ENCODE data around the gene TOMM20.

The TOMM20 gene

DNA sequence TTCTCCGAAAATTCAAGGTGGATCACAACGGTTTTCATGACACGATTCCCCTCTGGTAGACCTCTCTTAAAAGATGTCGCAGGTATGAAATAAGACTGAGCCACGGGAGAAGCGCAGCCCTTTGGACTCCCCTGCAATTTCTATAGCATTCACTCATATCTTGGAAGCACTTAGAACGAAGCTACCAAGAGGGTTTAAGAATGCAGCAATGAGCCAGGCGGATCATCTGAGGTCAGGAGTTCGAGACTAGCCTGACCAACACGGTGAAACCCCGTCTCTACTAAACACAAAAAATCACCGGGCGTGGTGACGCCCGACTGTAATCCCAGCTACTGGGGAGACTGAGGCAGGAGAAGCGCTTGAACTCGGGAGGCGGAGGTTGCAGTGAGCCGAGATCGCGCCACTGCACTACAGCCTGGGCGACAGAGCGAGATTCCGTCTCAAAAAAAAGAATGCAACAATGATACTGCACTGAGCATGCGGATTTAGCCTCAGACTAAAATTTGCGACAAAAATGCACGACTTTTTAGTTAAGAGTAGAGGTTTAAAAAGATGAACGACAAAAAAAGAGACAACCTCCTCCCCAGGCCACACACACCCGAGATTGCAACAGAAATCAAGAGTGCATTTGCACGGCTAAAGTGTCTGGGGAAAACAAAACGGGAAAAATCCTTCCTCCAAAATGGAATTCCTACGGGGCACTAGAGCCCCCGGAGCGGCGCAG, 743 bp downstream of the TOMM20 start:
- peaks cover 45% of the 10 kb centered on the region for H3K4me1 Mint-ChIP-seq (ENCODE audit: low read depth)

DNA sequence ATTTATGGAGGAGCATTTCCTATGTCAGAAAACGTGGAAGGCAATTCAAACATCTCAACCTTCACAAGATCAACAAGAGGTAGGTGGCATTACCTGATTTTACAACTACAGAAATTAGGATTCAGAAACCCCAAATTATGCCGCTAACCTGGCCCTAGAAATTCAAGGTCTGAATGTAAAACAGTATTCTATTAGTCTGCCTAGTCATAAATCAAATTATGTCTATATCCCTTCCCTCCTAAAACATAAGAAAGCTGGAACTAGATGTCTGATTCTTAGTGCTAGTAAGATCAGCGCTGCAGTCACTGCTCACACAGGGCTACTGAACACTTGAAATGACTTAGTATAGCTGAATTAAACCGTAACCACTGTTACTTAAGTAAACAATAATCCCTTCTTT, 1.4 kb downstream of the TOMM20 start:
- intact Hi-C loops (cut with micrococcal nuclease), result no loop called here
- peaks cover 59% of the 10 kb centered on the region for H3K36me3 Mint-ChIP-seq (ENCODE audit: low read depth)
- H3K4me3 Mint-ChIP-seq, result peak overlapping the region; percentile 98
- H3K27me3 Mint-ChIP-seq, result no peaks in the 10 kb centered on the region
- H3K4me1 Mint-ChIP-seq (ENCODE audit: low read depth), result peaks cover 50% of the 10 kb centered on the region
- peak overlapping the region; percentile 95 for H3K27ac Mint-ChIP-seq
- no peaks in the 10 kb centered on the region for H3K9me3 Mint-ChIP-seq

More for the DNA sequence above, 743 bp downstream of the TOMM20 start:
- Mint-ChIP-seq H3K9me3 (no peaks in the 10 kb centered on the region), H3K27me3 (no peaks in the 10 kb centered on the region), H3K36me3 (ENCODE audit: low read depth) (peaks cover 66% of the 10 kb centered on the region), H3K4me3 (peak overlapping the region; percentile 98), H3K27ac (peak overlapping the region; percentile 95)
- intact Hi-C loops (cut with micrococcal nuclease), result no loop called here

DNA sequence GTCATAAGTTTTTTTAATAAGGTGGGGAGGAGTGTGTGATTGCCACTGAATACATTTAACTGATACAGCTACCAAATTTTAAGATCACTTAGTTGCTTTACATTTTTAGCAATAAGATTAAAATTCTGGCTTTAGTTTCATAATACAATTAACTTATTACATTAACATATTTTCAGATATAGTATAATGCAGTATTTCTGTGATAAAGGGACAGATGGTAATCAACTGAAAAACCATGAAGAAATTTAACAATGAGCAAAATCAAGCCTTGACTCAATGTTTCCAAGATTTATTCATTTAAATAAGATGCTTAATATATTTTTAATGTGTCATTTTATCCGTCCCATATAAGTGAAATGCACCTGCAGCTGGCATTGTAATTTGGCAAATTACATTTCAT, 4.0 kb downstream of the TOMM20 start:
- Mint-ChIP-seq H3K27me3 (no peaks in the 10 kb centered on the region), H3K9me3 (no peaks in the 10 kb centered on the region), H3K27ac (no peak overlapping the region), H3K4me1 (ENCODE audit: low read depth) (peaks cover 41% of the 10 kb centered on the region), H3K36me3 (ENCODE audit: low read depth) (peaks cover 65% of the 10 kb centered on the region), H3K4me3 (no peak overlapping the region)
- intact Hi-C loops (cut with micrococcal nuclease), result no loop called here

DNA sequence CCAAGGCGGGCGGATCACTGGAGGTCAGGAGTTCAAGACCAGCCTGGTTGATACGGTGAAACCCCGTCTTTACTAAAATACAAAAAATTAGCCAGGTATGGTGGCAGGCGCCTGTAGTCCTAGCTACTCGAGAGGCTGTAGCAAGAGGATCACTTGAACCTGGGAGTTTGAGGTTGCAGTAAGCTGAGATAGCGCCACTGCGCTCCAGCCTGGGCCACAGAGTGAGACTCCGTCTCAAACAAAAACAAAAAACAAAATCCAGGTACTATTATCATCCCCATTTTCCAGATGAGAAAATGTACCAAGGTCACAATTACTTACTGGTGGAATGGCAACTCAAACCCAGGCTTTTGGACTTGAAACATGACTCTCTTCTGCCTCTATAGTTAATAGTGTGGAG, 4.5 kb downstream of the TOMM20 start:
- Mint-ChIP-seq H3K36me3 (ENCODE audit: low read depth) (peaks cover 70% of the 10 kb centered on the region), H3K4me1 (ENCODE audit: low read depth) (peaks cover 41% of the 10 kb centered on the region), H3K27me3 (no peaks in the 10 kb centered on the region), H3K9me3 (no peaks in the 10 kb centered on the region), H3K4me3 (no peak overlapping the region), H3K27ac (no peak overlapping the region)
- intact Hi-C loops (cut with micrococcal nuclease), result no loop called here

DNA sequence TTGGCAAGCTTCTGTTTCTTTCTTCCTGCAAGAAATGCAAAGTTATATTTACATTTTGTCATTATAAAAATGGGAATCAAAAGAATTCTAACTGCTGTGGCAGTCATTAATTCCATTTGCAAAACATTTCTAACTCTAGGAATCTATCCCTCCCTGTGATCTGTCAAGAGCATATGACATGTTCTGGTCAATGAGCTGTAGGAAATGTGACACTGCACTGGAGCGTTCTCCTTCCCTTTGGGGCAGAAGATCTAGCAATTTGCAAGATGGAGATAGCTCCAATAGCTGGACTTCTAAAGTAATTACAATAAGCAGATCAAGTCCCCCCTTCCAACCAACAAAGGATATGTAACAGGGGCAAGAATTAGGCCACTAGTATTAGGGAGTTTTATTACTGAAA, 6.3 kb downstream of the TOMM20 start:
- Mint-ChIP-seq H3K27me3 (no peaks in the 10 kb centered on the region), H3K36me3 (ENCODE audit: low read depth) (peaks cover 75% of the 10 kb centered on the region), H3K9me3 (no peaks in the 10 kb centered on the region), H3K4me1 (ENCODE audit: low read depth) (peaks cover 36% of the 10 kb centered on the region), H3K4me3 (no peak overlapping the region), H3K27ac (no peak overlapping the region)
- intact Hi-C loops (cut with micrococcal nuclease), result no loop called here

DNA sequence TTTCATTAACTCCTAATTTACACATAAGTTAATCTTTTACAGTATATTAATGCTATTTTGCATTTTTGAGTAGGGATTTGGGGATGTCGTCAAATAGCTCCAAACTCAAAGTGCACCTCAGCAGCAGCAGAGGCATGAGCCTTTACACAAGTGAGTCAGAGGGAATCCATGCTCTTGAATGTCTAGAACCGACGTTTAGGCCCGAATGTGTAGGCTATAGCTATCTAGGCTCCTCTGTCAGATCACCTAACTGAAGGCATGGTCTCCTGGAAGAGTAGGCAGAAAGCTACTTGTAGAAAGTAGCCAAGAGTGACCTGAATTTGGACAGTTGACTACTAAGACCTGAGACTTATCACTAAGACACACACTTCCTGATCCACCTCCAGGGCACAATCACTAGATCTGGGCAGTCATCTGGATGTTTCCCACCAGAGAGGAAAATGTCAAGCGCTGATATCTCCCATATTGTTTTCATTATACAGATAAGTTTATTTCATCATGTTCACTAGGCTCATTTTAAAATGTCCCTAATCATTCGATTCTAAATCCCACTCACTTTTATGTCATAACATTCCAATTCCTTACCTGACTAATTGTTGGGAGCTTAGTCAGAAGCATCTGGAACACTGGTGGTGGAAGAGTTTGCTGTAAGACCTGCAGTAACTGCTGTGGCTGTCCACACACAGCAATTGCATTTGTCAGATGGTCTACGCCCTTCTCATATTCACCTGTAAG, 15.3 kb downstream of the TOMM20 start:
- H3K4me1 Mint-ChIP-seq (ENCODE audit: low read depth), result no peaks in the 10 kb centered on the region
- no peak overlapping the region for H3K27ac Mint-ChIP-seq
- intact Hi-C loops (cut with micrococcal nuclease), result no loop called here
- no peak overlapping the region for H3K4me3 Mint-ChIP-seq
- no peaks in the 10 kb centered on the region for H3K9me3 Mint-ChIP-seq
- H3K36me3 Mint-ChIP-seq (ENCODE audit: low read depth), result peaks cover 98% of the 10 kb centered on the region
- H3K27me3 Mint-ChIP-seq, result no peaks in the 10 kb centered on the region

DNA sequence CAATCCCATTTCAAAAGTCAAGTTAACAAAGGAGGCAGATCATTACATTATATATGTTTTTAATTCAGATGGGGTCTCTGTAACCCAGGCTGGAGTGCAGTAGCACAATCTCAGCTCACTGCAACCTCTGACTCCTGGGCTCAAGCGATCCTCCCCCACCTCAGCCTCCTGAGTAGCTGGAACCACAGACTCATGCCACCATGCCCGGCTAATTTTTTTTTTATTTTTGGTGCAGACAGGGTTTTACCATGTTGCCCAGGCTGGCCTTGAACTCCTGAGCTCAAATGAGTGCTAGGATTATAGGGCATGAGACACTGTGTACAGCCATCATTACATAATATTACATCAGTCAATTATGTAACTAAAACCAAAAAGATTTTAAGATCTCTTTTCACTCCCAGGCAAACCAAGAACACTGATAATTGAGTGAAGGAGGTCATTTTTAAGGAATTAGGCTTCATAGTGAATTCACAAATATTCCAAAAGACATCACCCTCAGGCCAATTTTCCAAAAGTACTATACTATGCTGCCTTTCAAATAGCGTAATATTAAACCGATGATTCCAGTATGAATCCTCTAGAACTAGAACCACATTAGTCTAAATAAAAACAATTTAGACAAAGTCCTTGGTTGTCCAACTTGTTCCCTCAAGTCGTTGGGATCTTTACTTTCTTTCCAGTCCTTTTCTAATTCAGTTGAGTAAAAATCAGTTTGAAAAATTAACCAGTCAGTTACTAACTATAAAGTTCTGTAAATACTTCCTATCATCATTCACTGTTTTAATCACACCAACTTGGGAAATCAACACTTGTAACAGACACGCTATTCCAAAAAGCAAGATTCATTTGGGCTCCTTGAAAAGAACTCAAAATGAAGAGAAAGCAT, 16.1 kb downstream of the TOMM20 start:
- peaks cover 98% of the 10 kb centered on the region for H3K36me3 Mint-ChIP-seq (ENCODE audit: low read depth)

DNA sequence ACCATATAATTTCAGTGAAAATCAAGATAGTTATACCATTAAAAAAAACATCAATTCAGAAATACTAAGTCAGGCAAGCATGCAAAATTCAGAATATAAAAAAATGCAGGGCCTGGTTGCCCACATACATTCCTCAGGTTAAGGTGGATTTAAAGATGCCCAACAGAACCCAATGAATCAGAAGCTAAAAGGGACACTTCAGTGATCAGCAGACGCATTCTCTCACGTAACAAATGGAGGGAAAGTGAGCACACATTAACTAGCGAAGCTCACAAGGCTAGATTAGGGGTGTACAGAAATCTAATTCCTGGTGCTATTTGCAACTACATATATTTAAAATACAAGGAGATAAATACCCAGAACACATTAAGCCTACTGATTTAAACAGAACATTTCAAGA, 17.5 kb downstream of the TOMM20 start:
- H3K4me3 Mint-ChIP-seq, result no peak overlapping the region
- H3K36me3 Mint-ChIP-seq (ENCODE audit: low read depth), result peaks cover 93% of the 10 kb centered on the region
- intact Hi-C loops (cut with micrococcal nuclease), result no loop called here
- H3K9me3 Mint-ChIP-seq, result no peaks in the 10 kb centered on the region
- H3K27ac Mint-ChIP-seq, result no peak overlapping the region
- no peaks in the 10 kb centered on the region for H3K27me3 Mint-ChIP-seq
- H3K4me1 Mint-ChIP-seq (ENCODE audit: low read depth), result no peaks in the 10 kb centered on the region

More for the DNA sequence above, 16.1 kb downstream of the TOMM20 start:
- intact Hi-C loops (cut with micrococcal nuclease), result no loop called here
- H3K9me3 Mint-ChIP-seq, result no peaks in the 10 kb centered on the region
- H3K4me3 Mint-ChIP-seq, result no peak overlapping the region
- H3K4me1 Mint-ChIP-seq (ENCODE audit: low read depth), result no peaks in the 10 kb centered on the region
- H3K27ac Mint-ChIP-seq, result no peak overlapping the region
- H3K27me3 Mint-ChIP-seq, result no peaks in the 10 kb centered on the region

DNA sequence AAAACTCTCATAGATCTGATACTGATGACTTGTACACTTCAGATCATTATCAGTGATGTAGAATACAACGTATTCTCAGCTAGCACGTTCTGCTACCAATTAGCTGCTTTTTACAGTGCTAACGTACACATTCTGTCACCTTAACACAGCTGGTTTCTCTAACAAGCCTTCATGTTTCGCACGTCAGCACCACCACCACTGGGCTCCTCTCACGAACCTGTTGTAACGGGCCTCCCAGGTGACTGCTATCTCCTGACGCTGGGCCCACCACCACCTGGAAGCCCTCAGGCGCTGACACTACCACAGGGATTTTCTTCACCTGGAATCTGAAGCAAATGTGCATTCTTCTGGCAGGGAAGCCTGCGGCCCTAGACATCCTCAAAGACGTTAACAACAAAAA, 19.8 kb downstream of the TOMM20 start:
- Mint-ChIP-seq H3K27me3 (peaks cover 6% of the 10 kb centered on the region), H3K4me3 (no peak overlapping the region), H3K9me3 (no peaks in the 10 kb centered on the region), H3K27ac (no peak overlapping the region), H3K36me3 (ENCODE audit: low read depth) (peaks cover 74% of the 10 kb centered on the region), H3K4me1 (ENCODE audit: low read depth) (peaks cover 9% of the 10 kb centered on the region)
- intact Hi-C loops (cut with micrococcal nuclease), result no loop called here

DNA sequence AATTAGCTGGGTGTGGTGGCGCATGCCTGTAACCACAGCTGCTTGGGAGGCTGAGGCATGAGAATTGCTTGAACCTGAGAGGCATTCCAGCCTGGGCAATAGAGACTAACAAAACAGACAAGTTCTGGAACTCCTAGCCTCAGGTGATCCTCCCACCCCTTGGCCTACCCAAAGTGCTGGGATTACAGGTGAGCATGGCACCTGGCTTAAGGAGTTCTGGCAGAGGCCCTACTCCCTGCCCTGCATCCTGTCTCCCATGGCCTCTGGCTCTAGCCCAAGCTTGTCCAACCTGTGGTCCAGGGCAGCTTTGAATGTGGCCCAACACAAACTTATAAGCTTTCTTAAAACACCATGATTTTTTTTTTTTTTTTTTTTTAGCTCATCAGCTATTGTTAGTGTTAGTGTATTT, 20.4 kb downstream of the TOMM20 start:
- H3K4me3 Mint-ChIP-seq, result no peak overlapping the region
- intact Hi-C loops (cut with micrococcal nuclease), result no loop called here
- H3K9me3 Mint-ChIP-seq, result no peaks in the 10 kb centered on the region
- H3K4me1 Mint-ChIP-seq (ENCODE audit: low read depth), result peaks cover 11% of the 10 kb centered on the region
- no peak overlapping the region for H3K27ac Mint-ChIP-seq
- peaks cover 8% of the 10 kb centered on the region for H3K27me3 Mint-ChIP-seq
- peaks cover 71% of the 10 kb centered on the region for H3K36me3 Mint-ChIP-seq (ENCODE audit: low read depth)

DNA sequence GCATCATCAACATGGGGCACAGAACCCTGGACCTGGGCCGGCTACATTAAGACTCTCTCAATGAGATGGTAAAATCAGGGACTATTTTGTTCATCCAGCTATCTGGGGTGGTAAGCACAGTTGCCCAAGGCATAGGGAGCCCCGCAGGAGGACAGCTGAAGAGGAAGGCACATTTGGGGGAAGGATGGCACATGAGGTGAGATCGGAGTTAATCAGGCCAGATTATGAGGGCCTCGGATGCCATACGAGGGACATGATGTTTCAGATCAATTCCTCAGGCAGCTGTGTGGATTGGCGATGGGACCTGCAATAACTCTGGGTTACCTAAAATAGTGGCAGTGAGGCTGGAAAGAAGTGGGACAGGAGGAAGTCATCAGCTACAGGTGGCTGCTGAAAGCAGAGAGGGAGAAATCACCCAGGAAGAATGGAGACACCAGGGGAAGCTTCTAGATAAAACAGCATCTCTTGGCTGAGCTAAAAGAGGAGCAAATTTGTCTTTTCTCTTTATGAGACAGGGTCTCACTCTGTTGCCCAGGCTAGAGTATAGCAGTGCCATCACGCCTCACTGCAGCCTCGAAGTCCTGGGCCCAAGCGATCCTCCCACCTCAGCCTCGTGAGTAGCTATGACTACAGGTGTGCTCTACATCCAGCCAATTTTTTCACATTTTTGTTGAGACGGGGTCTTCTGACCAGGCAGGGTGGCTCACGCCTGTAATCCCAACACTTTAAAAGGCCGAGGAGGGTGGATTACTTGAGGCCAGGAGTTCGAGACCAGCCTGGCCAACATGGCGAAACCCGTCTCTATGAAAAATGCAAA, 21.1 kb downstream of the TOMM20 start:
- Mint-ChIP-seq H3K4me3 (no peak overlapping the region), H3K27me3 (peaks cover 12% of the 10 kb centered on the region), H3K36me3 (ENCODE audit: low read depth) (peaks cover 65% of the 10 kb centered on the region), H3K4me1 (ENCODE audit: low read depth) (peaks cover 11% of the 10 kb centered on the region), H3K9me3 (no peaks in the 10 kb centered on the region), H3K27ac (no peak overlapping the region)
- intact Hi-C loops (cut with micrococcal nuclease), result no loop called here

DNA sequence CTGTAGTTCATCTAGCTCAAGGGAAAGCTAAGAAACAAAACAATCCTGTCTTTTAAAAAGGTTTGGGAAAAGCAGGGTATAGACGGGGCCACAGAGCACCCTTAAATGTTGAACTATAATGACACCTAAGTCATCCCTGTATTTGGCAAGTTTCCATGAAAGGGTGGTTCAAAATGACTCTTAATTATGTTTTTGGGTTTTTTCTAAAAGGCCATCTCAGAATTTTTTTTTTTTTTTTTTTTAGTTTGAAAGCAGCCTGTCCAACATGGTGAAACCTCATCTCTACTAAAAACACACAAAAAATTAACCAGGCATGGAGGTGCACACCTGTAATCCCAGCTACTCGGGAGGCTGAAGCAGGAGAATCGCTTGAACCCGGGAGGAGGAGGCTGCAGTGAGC, 22.2 kb downstream of the TOMM20 start:
- no peak overlapping the region for H3K4me3 Mint-ChIP-seq
- intact Hi-C loops (cut with micrococcal nuclease), result no loop called here
- H3K9me3 Mint-ChIP-seq, result no peaks in the 10 kb centered on the region
- peaks cover 16% of the 10 kb centered on the region for H3K4me1 Mint-ChIP-seq (ENCODE audit: low read depth)
- H3K27me3 Mint-ChIP-seq, result peaks cover 15% of the 10 kb centered on the region
- H3K27ac Mint-ChIP-seq, result no peak overlapping the region
- H3K36me3 Mint-ChIP-seq (ENCODE audit: low read depth), result peaks cover 53% of the 10 kb centered on the region

Measured in dendritic cell treated with granulocyte-macrophage colony-stimulating factor and Interleukin-4, amounts not matched to agents 40 ng/mL and 50 ng/mL, for 4 days (primary cell).